ENCODE results near the gene ANXA7.

Gene ANXA7

GRCh38 chr10:73413528-73414229 is at the start of gene ANXA7:
ANXA7 (minus strand) TSS chr10:73414058; CDS start chr10:73400856, 13,202 bp downstream.
- DNase-seq (ENCODE audit: low read depth in 2 of 2), result peak; percentile 52 to 60

- no peak for DNase-seq (ENCODE audit: low read depth in 2 of 2)
Observed at GRCh38 chr10:73460897-73461296, 47.0 kb upstream of the ANXA7 start.

- DNase-seq (ENCODE audit: low read depth in 2 of 2), result peak; percentile 13 to 15
Observed at GRCh38 chr10:73459683-73460314, 45.9 kb upstream of the ANXA7 start.

- no peak for DNase-seq (ENCODE audit: low read depth in 2 of 2)
Observed at GRCh38 chr10:73456187-73456890, 42.5 kb upstream of the ANXA7 start.

- DNase-seq (ENCODE audit: low read depth in 2 of 2), result no peak
Observed at GRCh38 chr10:73449113-73449512, 35.3 kb upstream of the ANXA7 start.

- DNase-seq (ENCODE audit: low read depth in 2 of 2), result no peak
Observed at GRCh38 chr10:73448384-73448783, 34.5 kb upstream of the ANXA7 start.

- DNase-seq (ENCODE audit: low read depth in 2 of 2), result no peak
Observed at GRCh38 chr10:73446926-73447325, 33.1 kb upstream of the ANXA7 start.

- no peak for DNase-seq (ENCODE audit: low read depth in 2 of 2)
Observed at GRCh38 chr10:73444457-73444856, 30.6 kb upstream of the ANXA7 start.

- peak; percentile 16 to 30 for DNase-seq (ENCODE audit: low read depth in 2 of 2)
Observed at GRCh38 chr10:73439605-73440312, 25.9 kb upstream of the ANXA7 start.

- peak; percentile 14 to 32 for DNase-seq (ENCODE audit: low read depth in 2 of 2)
Observed at GRCh38 chr10:73439055-73439454, 25.2 kb upstream of the ANXA7 start.

- DNase-seq (ENCODE audit: low read depth in 2 of 2), result no peak
Observed at GRCh38 chr10:73433538-73433867, 19.6 kb upstream of the ANXA7 start, which contains the start of gene MSS51. MSS51 (minus strand) TSS chr10:73433561; CDS start chr10:73428284, 5,277 bp downstream.

- no peak for DNase-seq (ENCODE audit: low read depth in 2 of 2)
Observed at GRCh38 chr10:73432646-73433537, 19.0 kb upstream of the ANXA7 start.

- DNase-seq (ENCODE audit: low read depth in 2 of 2), result no peak
Observed at GRCh38 chr10:73426318-73426717, 12.5 kb upstream of the ANXA7 start.

GRCh38 chr10:73424478-73424877 is 10.6 kb upstream of the ANXA7 start:
- DNase-seq (ENCODE audit: low read depth in 2 of 2), result no peak

- no peak for DNase-seq (ENCODE audit: low read depth in 2 of 2)
Observed at GRCh38 chr10:73423309-73423708, 9.5 kb upstream of the ANXA7 start.

GRCh38 chr10:73416571-73416970 is 2.7 kb upstream of the ANXA7 start:
- DNase-seq (ENCODE audit: low read depth in 2 of 2), result no peak

GRCh38 chr10:73414230-73414945 is 530 bp upstream of the ANXA7 start:
- DNase-seq (ENCODE audit: low read depth in 2 of 2), result no peak

- no peak for DNase-seq (ENCODE audit: low read depth in 2 of 2)
Observed at GRCh38 chr10:73413108-73413527, 740 bp downstream of the ANXA7 start.

GRCh38 chr10:73410897-73411296 is 3.0 kb downstream of the ANXA7 start:
- no peak for DNase-seq (ENCODE audit: low read depth in 2 of 2)

- no peak for DNase-seq (ENCODE audit: low read depth in 2 of 2)
Observed at GRCh38 chr10:73408978-73409521, 4.8 kb downstream of the ANXA7 start.

Measured in fibroblast of skin of left quadriceps (primary cell).